Mesenteric fat pad (tissue), 1 donor: ENCODE data around the gene MSS51. TPM values are rescaled to one million over a fixed set of nuclear protein-coding genes. Genes with fewer than 3 reads are reported as not detected.

Source experiments
- total RNA-seq: library from RNA; stranded (reverse); fragmentation: NEBNext Ultra II Directional; extraction: Animal tissue kit (Norgen Biotek cat#: 25700); gene quantifications from one replicate; pipeline ENCODE4 v1.2.1, GENCODE V29; 2021
- donor health status: DM: yes; HTN: yes; CAD: no.

Gene MSS51
- total RNA-seq, 1 donor from 2014 or later = 1.6 TPM

Other genes starting within 250 kb of the MSS51 start
- 6.5 TPM for gene DNAJC9, start 186.3 kb downstream of the MSS51 start, total RNA-seq
- 91.7 TPM for gene MRPS16, start 180.9 kb downstream of the MSS51 start, total RNA-seq
- gene CFAP70, start 74.7 kb downstream of the MSS51 start, total RNA-seq = 2.5 TPM
- 146 TPM for gene ANXA7, start 19.5 kb downstream of the MSS51 start, total RNA-seq
- gene PPP3CB, start 62.5 kb upstream of the MSS51 start, total RNA-seq = 50.5 TPM
- gene USP54, start 157.8 kb upstream of the MSS51 start, total RNA-seq = 16.0 TPM
- 0.58 TPM for gene MYOZ1, start 207.9 kb upstream of the MSS51 start, total RNA-seq
- 0.10 TPM for gene SYNPO2L, start 222.5 kb upstream of the MSS51 start, total RNA-seq